HG03095 (cell line): ENCODE measurements around the gene RPUSD2.

ENCODE experiments used
- ATAC-seq: cut with Tn5 transposase; IDR thresholded peaks from one replicate; pipeline ENCODE4 v1.9.1; 2021; ENCODE audit warnings: moderate library complexity; ENCODE audit not compliant: unreplicated experiment

RPUSD2 gene

GRCh38 chr15:40569129-40569953 lies at the start of gene RPUSD2:
Gene RPUSD2 (plus strand): TSS chr15:40569299. CDS start chr15:40569338, 39 bp downstream.
- ATAC-seq = peak; percentile 37

GRCh38 chr15:40523611-40524010 lies 45.5 kb upstream of the RPUSD2 start:
- ATAC-seq = no peak

GRCh38 chr15:40525855-40526254 lies 43.2 kb upstream of the RPUSD2 start:
- no peak for ATAC-seq

- no peak for ATAC-seq
Measured at GRCh38 chr15:40528801-40529200, 40.3 kb upstream of the RPUSD2 start.

- ATAC-seq = no peak
Measured at GRCh38 chr15:40533763-40534364, 35.2 kb upstream of the RPUSD2 start.

GRCh38 chr15:40534371-40534770 lies 34.7 kb upstream of the RPUSD2 start:
- ATAC-seq = no peak

GRCh38 chr15:40536501-40536900 lies 32.6 kb upstream of the RPUSD2 start:
- no peak for ATAC-seq

GRCh38 chr15:40538976-40539375 lies 30.1 kb upstream of the RPUSD2 start:
- no peak for ATAC-seq

GRCh38 chr15:40543082-40543481 lies 26.0 kb upstream of the RPUSD2 start:
- ATAC-seq = no peak

- ATAC-seq = peak; percentile 67
Measured at GRCh38 chr15:40543631-40544294, 25.3 kb upstream of the RPUSD2 start.

- ATAC-seq = no peak
Measured at GRCh38 chr15:40545457-40545856, 23.6 kb upstream of the RPUSD2 start.

GRCh38 chr15:40548610-40549009 lies 20.5 kb upstream of the RPUSD2 start:
- no peak for ATAC-seq

- no peak for ATAC-seq
Measured at GRCh38 chr15:40549894-40550293, 19.2 kb upstream of the RPUSD2 start.

GRCh38 chr15:40550341-40551037 lies 18.6 kb upstream of the RPUSD2 start:
- ATAC-seq = peak; percentile 74

GRCh38 chr15:40554161-40554525 lies 15.0 kb upstream of the RPUSD2 start:
- ATAC-seq = no peak

GRCh38 chr15:40555876-40556275 lies 13.2 kb upstream of the RPUSD2 start:
- no peak for ATAC-seq

GRCh38 chr15:40558952-40559742 lies 10.0 kb upstream of the RPUSD2 start:
- ATAC-seq = no peak

- ATAC-seq = no peak
Measured at GRCh38 chr15:40562691-40563090, 6.4 kb upstream of the RPUSD2 start.

- no peak for ATAC-seq
Measured at GRCh38 chr15:40563426-40563825, 5.7 kb upstream of the RPUSD2 start.

- peak; percentile 93 for ATAC-seq
Measured at GRCh38 chr15:40564591-40565332, 4.3 kb upstream of the RPUSD2 start, which contains the start of gene CCDC32. Gene CCDC32 (minus strand): TSS chr15:40565042. CDS start chr15:40563015, 2,027 bp downstream.
